Left lobe of liver (tissue), 2 donors: ENCODE data around the gene TOR4A. TPM values are rescaled to one million over a fixed set of nuclear protein-coding genes. Genes with fewer than 3 reads are reported as not detected.

Experiments used
- ATAC-seq: fragments of 200-7000 bp; cut with Tn5 transposase; one replicate; pipeline ENCODE4 v1.9.1; 2020; ENCODE audit warnings: mild to moderate bottlenecking, moderate library complexity
- DNase-seq: peaks from one replicate; pipeline ENCODE4 v3.0.0-alpha.2; 2020; ENCODE audit warnings: low spot score
- total RNA-seq: library from RNA; stranded (reverse); gene quantifications from one replicate; pipeline ENCODE4 v1.2.1, GENCODE V29; 2021
- donor health status: DM: no; HTN: no; CAD: no; lungs with moderate emphysema.
- donor health status: DM: no; HTN: yes; CAD: no.

The TOR4A gene
- total RNA-seq, 1 donor from 2014 or later: 3.6 TPM

DNA sequence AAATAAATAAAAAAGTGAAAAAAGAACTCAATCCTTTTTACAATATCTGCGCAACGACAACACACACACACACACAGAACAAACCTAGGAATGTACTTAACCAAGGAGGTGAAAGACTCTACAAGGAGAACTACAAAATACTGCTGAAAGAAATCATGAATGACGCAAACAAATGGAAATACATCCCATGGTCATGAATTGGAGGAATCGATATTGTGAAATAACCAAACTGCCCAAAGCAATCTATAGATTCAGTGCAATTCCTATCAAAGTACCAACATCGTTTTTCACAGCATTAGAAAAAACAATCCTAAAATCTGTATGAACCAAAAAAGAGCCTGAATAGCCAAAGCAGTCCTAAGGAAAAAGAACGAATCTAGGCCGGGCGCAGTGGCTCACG, 54.4 kb downstream of the TOR4A start:
- no peak for ATAC-seq
- no peak for DNase-seq

Other genes with a start within 250 kb of the TOR4A start
- gene ABCA2, start 249.5 kb upstream of the TOR4A start, total RNA-seq: 61.2 TPM
- 0.08 TPM for gene FUT7, start 245.6 kb upstream of the TOR4A start, total RNA-seq
- gene NPDC1, start 231.5 kb upstream of the TOR4A start, total RNA-seq: 16.6 TPM
- 1.7 TPM for gene ENTPD2, start 223.7 kb upstream of the TOR4A start, total RNA-seq
- gene SAPCD2, start 207.2 kb upstream of the TOR4A start, total RNA-seq: 0.15 TPM
- gene UAP1L1, start 200.2 kb upstream of the TOR4A start, total RNA-seq: 1.8 TPM
- 27.4 TPM for gene MAN1B1, start 190.7 kb upstream of the TOR4A start, total RNA-seq
- gene DPP7, start 163.0 kb upstream of the TOR4A start, total RNA-seq: 87.0 TPM
- gene GRIN1, start 138.6 kb upstream of the TOR4A start, total RNA-seq: not detected
- gene LRRC26, start 107.7 kb upstream of the TOR4A start, total RNA-seq: not detected
- gene TMEM210, start 105.7 kb upstream of the TOR4A start, total RNA-seq: not detected
- 35.5 TPM for gene ANAPC2, start 89.2 kb upstream of the TOR4A start, total RNA-seq
- 29.4 TPM for gene SSNA1, start 89.0 kb upstream of the TOR4A start, total RNA-seq
- 13.7 TPM for gene TPRN, start 77.0 kb upstream of the TOR4A start, total RNA-seq
- 24.5 TPM for gene TMEM203, start 72.1 kb upstream of the TOR4A start, total RNA-seq
- 10.1 TPM for gene NDOR1, start 72.0 kb upstream of the TOR4A start, total RNA-seq
- 7.3 TPM for gene RNF208, start 55.5 kb upstream of the TOR4A start, total RNA-seq
- 0.81 TPM for gene CYSRT1, start 52.6 kb upstream of the TOR4A start, total RNA-seq
- gene RNF224, start 50.2 kb upstream of the TOR4A start, total RNA-seq: not detected
- gene SLC34A3, start 46.8 kb upstream of the TOR4A start, total RNA-seq: not detected
- gene TUBB4B, start 36.4 kb upstream of the TOR4A start, total RNA-seq: 123 TPM
- gene STPG3, start 26.4 kb upstream of the TOR4A start, total RNA-seq: not detected
- gene NELFB, start 22.4 kb upstream of the TOR4A start, total RNA-seq: 22.2 TPM
- gene NRARP, start 24.5 kb downstream of the TOR4A start, total RNA-seq: 1.3 TPM
- 19.3 TPM for gene EXD3, start 145.4 kb downstream of the TOR4A start, total RNA-seq
- 6.0 TPM for gene NOXA1, start 145.7 kb downstream of the TOR4A start, total RNA-seq
- gene ENTPD8, start 163.6 kb downstream of the TOR4A start, total RNA-seq: 9.0 TPM
- gene NSMF, start 181.6 kb downstream of the TOR4A start, total RNA-seq: 23.0 TPM